NCI-H1436 (cell line): ENCODE data around the gene RPL12.

Experiments used
- DNase-seq: peaks from one replicate; lab custom pipeline; 2025; lab: John Stamatoyannopoulos, UW

The RPL12 gene

GRCh38 chr9:127404631-127405030 is 46.6 kb downstream of the RPL12 start:
- DNase-seq, result no peak

- no peak for DNase-seq
Observed at GRCh38 chr9:127403507-127404192, 47.6 kb downstream of the RPL12 start.

- no peak for DNase-seq
Observed at GRCh38 chr9:127402401-127403090, 48.7 kb downstream of the RPL12 start.

GRCh38 chr9:127399736-127400269 is 51.4 kb downstream of the RPL12 start:
- no peak for DNase-seq

GRCh38 chr9:127398715-127399400 is 52.3 kb downstream of the RPL12 start:
- no peak for DNase-seq

GRCh38 chr9:127398275-127398647 is 52.9 kb downstream of the RPL12 start:
- no peak for DNase-seq
